ENCODE measurements around the gene GALNT15. TPM values are rescaled to one million over a fixed set of nuclear protein-coding genes. Genes with fewer than 3 reads are reported as not detected.

GALNT15 gene
- total and polyA plus RNA-seq, 4 donors, result under 0.01 to 2.8 (median 1.3) TPM

DNA sequence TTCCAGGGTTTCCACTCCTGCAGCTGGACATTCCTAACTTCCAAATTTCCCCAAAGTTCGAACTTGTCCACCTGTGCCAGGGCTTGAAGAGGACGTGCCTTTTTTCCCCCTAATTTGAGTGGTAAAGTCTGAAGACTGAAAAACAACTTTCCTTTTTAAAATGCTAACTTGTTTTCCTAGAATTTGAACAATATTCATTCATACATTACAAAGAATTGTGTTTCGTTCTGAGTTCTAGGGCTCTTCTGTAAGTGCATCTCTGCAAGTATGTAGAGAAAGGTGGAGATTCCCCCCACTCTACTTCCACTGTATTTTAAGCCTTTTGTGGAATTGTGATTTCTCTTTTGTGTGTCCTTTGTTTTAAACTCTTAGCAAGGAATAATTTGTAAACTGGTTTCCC lies 80.8 kb downstream of the GALNT15 start:
- Histone ChIP-seq H3K9me3 (ENCODE audit: control insufficient read depth in 4 of 4, low read length in 3 of 4) (no peaks in the 10 kb centered on the region), H3K27ac (ENCODE audit: low read depth in 1 of 2, low read length in 2 of 2) (no peak overlapping the region), H3K4me3 (ENCODE audit: low read depth in 1 of 3, low read length in 3 of 3) (no peak overlapping the region), H3K27me3 (ENCODE audit: control insufficient read depth in 4 of 4, insufficient read depth in 4 of 4, low read length in 3 of 4) (no peaks in the 10 kb centered on the region), H3K4me1 (ENCODE audit: control insufficient read depth in 4 of 4, insufficient read depth in 4 of 4, low read length in 3 of 4) (peaks cover 0 to 21% (median 17%) of the 10 kb centered on the region in 4 donors), H3K9ac (ENCODE audit: low read depth in 1 of 2, low read length in 2 of 2) (no peak overlapping the region), H3K36me3 (ENCODE audit: control insufficient read depth in 4 of 4, insufficient read depth in 3 of 4, low read depth in 1 of 4, low read length in 3 of 4) (peaks cover 0 to 15% (median 12%) of the 10 kb centered on the region in 4 donors)
- TF ChIP-seq YY1 (IDR thresholded peaks at IDR 0.05) (no peak), GABPA (IDR thresholded peaks at IDR 0.05 in 1 of 2, conservative IDR thresholded peaks at IDR 0.05 in 1 of 2) (no peak), ATF3 (IDR thresholded peaks at IDR 0.05) (no peak)
- DNase-seq (ENCODE audit: low spot score), result no peak
- WGBS, result 91% methylated on average over 3 of the region's 3 CpGs

DNA sequence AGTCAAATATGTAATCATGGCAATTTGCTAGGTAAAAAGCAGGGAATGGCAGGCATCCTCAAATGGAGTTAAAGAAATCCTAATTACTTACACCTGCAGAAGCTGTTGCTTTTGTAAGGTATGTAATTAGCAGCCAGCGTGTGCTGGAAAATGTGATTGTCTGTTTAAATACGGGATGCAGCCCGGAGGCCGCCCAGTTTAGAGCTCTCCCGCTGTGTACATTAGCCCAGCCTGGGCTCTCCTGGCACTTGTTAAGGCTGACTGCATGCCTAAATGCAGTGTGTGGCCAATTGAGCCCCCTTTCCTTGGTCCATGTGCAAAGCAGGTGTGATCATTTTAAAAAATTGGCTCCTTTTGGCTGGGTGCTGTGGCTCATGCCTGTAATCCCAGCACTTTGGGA lies 81.2 kb downstream of the GALNT15 start:
- TF ChIP-seq JUND (IDR thresholded peaks at IDR 0.05) (no peak), NR2F2 (IDR thresholded peaks at IDR 0.05) (no peak), RXRA (IDR thresholded peaks at IDR 0.05) (no peak), TAF1 (conservative IDR thresholded peaks at IDR 0.05) (no peak), YY1 (IDR thresholded peaks at IDR 0.05) (no peak), SP1 (IDR thresholded peaks at IDR 0.05) (no peak), EGR1 (IDR thresholded peaks at IDR 0.05; ENCODE audit: low read depth in 2 of 2) (no peak), ZBTB33 (IDR thresholded peaks at IDR 0.05) (no peak), GABPA (IDR thresholded peaks at IDR 0.05 in 1 of 2, conservative IDR thresholded peaks at IDR 0.05 in 1 of 2) (no peak), FOXA2 (IDR thresholded peaks at IDR 0.05) (no peak), RAD21 (IDR thresholded peaks at IDR 0.05) (no peak), HNF4G (IDR thresholded peaks at IDR 0.05) (no peak), HNF4A (conservative IDR thresholded peaks at IDR 0.05) (no peak), FOXA1 (IDR thresholded peaks at IDR 0.05) (no peak)
- no peaks in the 10 kb centered on the region for H3K9me3 ChIP-seq (ENCODE audit: control insufficient read depth in 4 of 4, low read length in 3 of 4)
- no peak for DNase-seq (ENCODE audit: low spot score)
- H3K36me3 ChIP-seq (ENCODE audit: control insufficient read depth in 4 of 4, insufficient read depth in 3 of 4, low read depth in 1 of 4, low read length in 3 of 4), result peaks cover 0 to 19% (median 14%) of the 10 kb centered on the region in 4 donors
- no peaks in the 10 kb centered on the region for H3K27me3 ChIP-seq (ENCODE audit: control insufficient read depth in 4 of 4, insufficient read depth in 4 of 4, low read length in 3 of 4)
- WGBS, result 96% methylated on average over 5 of the region's 5 CpGs
- no peak overlapping the region for H3K4me3 ChIP-seq (ENCODE audit: low read depth in 1 of 3, low read length in 3 of 3)
- no peak overlapping the region for H3K9ac ChIP-seq (ENCODE audit: low read depth in 1 of 2, low read length in 2 of 2)
- peaks cover 0 to 21% (median 17%) of the 10 kb centered on the region in 4 donors for H3K4me1 ChIP-seq (ENCODE audit: control insufficient read depth in 4 of 4, insufficient read depth in 4 of 4, low read length in 3 of 4)
- H3K27ac ChIP-seq (ENCODE audit: low read depth in 1 of 2, low read length in 2 of 2), result no peak overlapping the region

- H3K4me3 ChIP-seq (ENCODE audit: low read depth in 1 of 3, low read length in 3 of 3), result no peak overlapping the region
- H3K4me1 ChIP-seq (ENCODE audit: control insufficient read depth in 4 of 4, insufficient read depth in 4 of 4, low read length in 3 of 4), result peaks cover 0 to 17% (median 11%) of the 10 kb centered on the region in 4 donors
- H3K9me3 ChIP-seq (ENCODE audit: control insufficient read depth in 4 of 4, low read length in 3 of 4), result no peaks in the 10 kb centered on the region
- H3K27me3 ChIP-seq (ENCODE audit: control insufficient read depth in 4 of 4, insufficient read depth in 4 of 4, low read length in 3 of 4), result no peaks in the 10 kb centered on the region
- WGBS, result 88% methylated on average over 2 of the region's 2 CpGs
- peaks cover 0 to 20% (median 14%) of the 10 kb centered on the region in 4 donors for H3K36me3 ChIP-seq (ENCODE audit: control insufficient read depth in 4 of 4, insufficient read depth in 3 of 4, low read depth in 1 of 4, low read length in 3 of 4)
- no peak for DNase-seq (ENCODE audit: low spot score)
- H3K9ac ChIP-seq (ENCODE audit: low read depth in 1 of 2, low read length in 2 of 2), result no peak overlapping the region
- no peak overlapping the region for H3K27ac ChIP-seq (ENCODE audit: low read depth in 1 of 2, low read length in 2 of 2)
- TF ChIP-seq, protein P1, sequence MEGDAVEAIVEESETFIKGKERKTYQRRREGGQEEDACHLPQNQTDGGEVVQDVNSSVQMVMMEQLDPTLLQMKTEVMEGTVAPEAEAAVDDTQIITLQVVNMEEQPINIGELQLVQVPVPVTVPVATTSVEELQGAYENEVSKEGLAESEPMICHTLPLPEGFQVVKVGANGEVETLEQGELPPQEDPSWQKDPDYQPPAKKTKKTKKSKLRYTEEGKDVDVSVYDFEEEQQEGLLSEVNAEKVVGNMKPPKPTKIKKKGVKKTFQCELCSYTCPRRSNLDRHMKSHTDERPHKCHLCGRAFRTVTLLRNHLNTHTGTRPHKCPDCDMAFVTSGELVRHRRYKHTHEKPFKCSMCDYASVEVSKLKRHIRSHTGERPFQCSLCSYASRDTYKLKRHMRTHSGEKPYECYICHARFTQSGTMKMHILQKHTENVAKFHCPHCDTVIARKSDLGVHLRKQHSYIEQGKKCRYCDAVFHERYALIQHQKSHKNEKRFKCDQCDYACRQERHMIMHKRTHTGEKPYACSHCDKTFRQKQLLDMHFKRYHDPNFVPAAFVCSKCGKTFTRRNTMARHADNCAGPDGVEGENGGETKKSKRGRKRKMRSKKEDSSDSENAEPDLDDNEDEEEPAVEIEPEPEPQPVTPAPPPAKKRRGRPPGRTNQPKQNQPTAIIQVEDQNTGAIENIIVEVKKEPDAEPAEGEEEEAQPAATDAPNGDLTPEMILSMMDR (IDR thresholded peaks at IDR 0.05; ENCODE audit: low read depth, low read length, missing input control), result no peak
- TF ChIP-seq EGR1 (IDR thresholded peaks at IDR 0.05; ENCODE audit: low read depth in 2 of 2), result no peak
- TF ChIP-seq ATF3 (IDR thresholded peaks at IDR 0.05), result no peak
- TF ChIP-seq YY1 (IDR thresholded peaks at IDR 0.05), result no peak
- TF ChIP-seq GABPA (IDR thresholded peaks at IDR 0.05 in 1 of 2, conservative IDR thresholded peaks at IDR 0.05 in 1 of 2), result no peak
- no peak for TF ChIP-seq TAF1 (conservative IDR thresholded peaks at IDR 0.05)
- no peak for TF ChIP-seq SP1 (IDR thresholded peaks at IDR 0.05)
- TF ChIP-seq FOXA1 (IDR thresholded peaks at IDR 0.05), result no peak
- no peak for TF ChIP-seq ZBTB33 (IDR thresholded peaks at IDR 0.05)
- no peak for TF ChIP-seq HNF4G (IDR thresholded peaks at IDR 0.05)
- TF ChIP-seq MAX (IDR thresholded peaks at IDR 0.05), result no peak
- TF ChIP-seq NR2F2 (IDR thresholded peaks at IDR 0.05), result no peak
- no peak for TF ChIP-seq HNF4A (conservative IDR thresholded peaks at IDR 0.05)
Observed at GRCh38 chr3:16257309-16257708, 82.8 kb downstream of the GALNT15 start.

Measured in liver (tissue), 9 donors.